Measurements from ENCODE around the gene OR3A3.

GRCh38 chr17:3471599-3471998 is 60.4 kb downstream of the OR3A3 start, which contains the start of gene SPATA22:
- TF ChIP-seq POLR2A (IDR thresholded peaks at IDR 0.05; ENCODE audit: low read depth, low read length), result no peak
- TF ChIP-seq CTCF (IDR thresholded peaks at IDR 0.05 in 2 of 3, conservative IDR thresholded peaks at IDR 0.05 in 1 of 3; ENCODE audit: control insufficient read depth in 2 of 3, extremely low read depth in 1 of 3, insufficient read depth in 1 of 3, low read depth in 3 of 3, low read length in 3 of 3), result no peak
- no peak for TF ChIP-seq REST (IDR thresholded peaks at IDR 0.05; ENCODE audit: low read depth, low read length)
- no peak for TF ChIP-seq NR2C2 (IDR thresholded peaks at IDR 0.05; ENCODE audit: borderline replicate concordance, control insufficient read depth, insufficient read length, low read depth)
- no peak for TF ChIP-seq MAX (IDR thresholded peaks at IDR 0.05; ENCODE audit: low read depth, low read length)
- no peak for TF ChIP-seq NBN (IDR thresholded peaks at IDR 0.05)
- no peak for TF ChIP-seq SPI1 (IDR thresholded peaks at IDR 0.05; ENCODE audit: borderline replicate concordance, insufficient read depth, low read depth, low read length)
- no peak for TF ChIP-seq HDGF (IDR thresholded peaks at IDR 0.05)
- TF ChIP-seq CHD1 (IDR thresholded peaks at IDR 0.05; ENCODE audit: low read depth, low read length), result no peak
- no peak for TF ChIP-seq RBBP5 (conservative IDR thresholded peaks at IDR 0.05)
- TF ChIP-seq POLR2AphosphoS5 (IDR thresholded peaks at IDR 0.05; ENCODE audit: low read length), result no peak
- no peak for TF ChIP-seq RCOR1 (conservative IDR thresholded peaks at IDR 0.05; ENCODE audit: low read depth, low read length)
- no peak for TF ChIP-seq NFYA (IDR thresholded peaks at IDR 0.05; ENCODE audit: borderline replicate concordance, low read depth, low read length)
- TF ChIP-seq PAX8 (IDR thresholded peaks at IDR 0.05), result no peak
